DND-41 (cell line): Measurements from ENCODE around the gene DDIT3.
"Not testable (repeated sequence)": the region's sequence is repeated elsewhere in the genome, so short reads cannot be mapped to it uniquely, and the experiment has no call there.

ENCODE experiments used
- ATAC-seq: fragments of 200-7000 bp; cut with Tn5 transposase; 3 replicates; pipeline ENCODE4 v1.9.1; 2021; ENCODE audit warnings: low read depth; ENCODE audit not compliant: insufficient read depth
- DNase-seq: peaks from one replicate; pipeline ENCODE4 v3.0.0-alpha.2; 2020
- H2AFZ ChIP-seq: 2 replicates; pipeline ENCODE4 v1.6.0; 2012; ENCODE audit warnings: low read depth, low read length
- H3K27ac ChIP-seq: 2 replicates; pipeline ENCODE4 v1.5.1; 2012; ENCODE audit warnings: low read length, inconsistent platforms
- H3K27me3 ChIP-seq: fragments of 200-600 bp; sonication (generic); 2 replicates; pipeline ENCODE4 v1.6.0; 2012; ENCODE audit warnings: low read length, mild to moderate bottlenecking, inconsistent platforms; ENCODE audit not compliant: insufficient read depth, poor library complexity
- H3K36me3 ChIP-seq: 2 replicates; pipeline ENCODE4 v1.5.1; 2012; ENCODE audit warnings: low read length, inconsistent platforms; ENCODE audit not compliant: insufficient read depth
- H3K4me1 ChIP-seq: 2 replicates; pipeline ENCODE4 v1.5.1; 2012; ENCODE audit warnings: mild to moderate bottlenecking, low read length; ENCODE audit not compliant: insufficient read depth
- H3K4me2 ChIP-seq: 2 replicates; pipeline ENCODE4 v1.6.0; 2012; ENCODE audit warnings: mild to moderate bottlenecking, moderate library complexity, low read length, inconsistent platforms; ENCODE audit not compliant: insufficient read depth
- H3K4me3 ChIP-seq, 2 experiments: fragments of 200-600 bp in 1 of 2; shearing (Covaris generic) in 1 of 2; 2 replicates each; pipeline ENCODE4 v1.5.1; 2012 to 2016; ENCODE audit warnings: inconsistent platforms in 2 of 2, low read length in 2 of 2, mild to moderate bottlenecking in 2 of 2, low read depth in 1 of 2, moderate library complexity in 1 of 2
- H3K79me2 ChIP-seq: 2 replicates; pipeline ENCODE4 v1.6.0; 2012; ENCODE audit warnings: low read length, inconsistent platforms; ENCODE audit not compliant: insufficient read depth
- H3K9ac ChIP-seq: 2 replicates; pipeline ENCODE4 v1.6.0; 2012; ENCODE audit warnings: low read depth, mild to moderate bottlenecking, inconsistent platforms, low read length, moderate library complexity
- H3K9me3 ChIP-seq: 2 replicates; pipeline ENCODE4 v1.5.1; 2012; ENCODE audit warnings: low read length, moderate library complexity, mild to moderate bottlenecking, inconsistent platforms; ENCODE audit not compliant: insufficient read depth, severe bottlenecking
- H4K20me1 ChIP-seq: 2 replicates; pipeline ENCODE4 v1.6.0; 2012; ENCODE audit warnings: low read length; ENCODE audit not compliant: insufficient read depth
- CTCF ChIP-seq: IDR thresholded peaks from 2 replicates; pipeline ENCODE4 v1.5.1; 2012; ENCODE audit warnings: borderline replicate concordance, low read length, moderate library complexity, mild to moderate bottlenecking; ENCODE audit not compliant: poor library complexity, severe bottlenecking; ENCODE audit errors: extremely low read depth
- EZH2 ChIP-seq: IDR thresholded peaks from 3 replicates; pipeline ENCODE4 v1.6.1; 2012; ENCODE audit warnings: borderline replicate concordance, low read depth, mild to moderate bottlenecking, moderate library complexity, low read length, inconsistent platforms; ENCODE audit not compliant: severe bottlenecking

DDIT3 gene

GRCh38 chr12:57564178-57564740 is 43.9 kb upstream of the DDIT3 start:
- no peak overlapping the region for H3K4me3 ChIP-seq
- no peak overlapping the region for H3K9ac ChIP-seq
- H2AFZ ChIP-seq: no peak overlapping the region
- H3K27ac ChIP-seq: no peak overlapping the region
- no peak overlapping the region for H3K4me2 ChIP-seq
- H3K9me3 ChIP-seq: no peaks in the 10 kb centered on the region
- H3K79me2 ChIP-seq: no peaks in the 10 kb centered on the region
- H4K20me1 ChIP-seq: no peaks in the 10 kb centered on the region
- H3K36me3 ChIP-seq: no peaks in the 10 kb centered on the region
- no peaks in the 10 kb centered on the region for H3K4me1 ChIP-seq
- H3K27me3 ChIP-seq: peaks cover 20% of the 10 kb centered on the region
- DNase-seq (no peak), ATAC-seq (no peak)
- TF ChIP-seq CTCF (no peak), EZH2 (no peak)

GRCh38 chr12:57563358-57563757 is 43.0 kb upstream of the DDIT3 start:
- H3K4me3 ChIP-seq: no peak overlapping the region
- H3K4me2 ChIP-seq: no peak overlapping the region
- DNase-seq (no peak), ATAC-seq (no peak)
- no peak overlapping the region for H2AFZ ChIP-seq
- H3K9ac ChIP-seq: no peak overlapping the region
- H3K36me3 ChIP-seq: no peaks in the 10 kb centered on the region
- H3K4me1 ChIP-seq: no peaks in the 10 kb centered on the region
- peaks cover 20% of the 10 kb centered on the region for H3K27me3 ChIP-seq
- H3K27ac ChIP-seq: no peak overlapping the region
- no peaks in the 10 kb centered on the region for H3K9me3 ChIP-seq
- no peaks in the 10 kb centered on the region for H3K79me2 ChIP-seq
- H4K20me1 ChIP-seq: no peaks in the 10 kb centered on the region
- TF ChIP-seq CTCF: no peak
- TF ChIP-seq EZH2: no peak

GRCh38 chr12:57561117-57561516 is 40.8 kb upstream of the DDIT3 start:
- ATAC-seq, DNase-seq, H3K36me3 ChIP-seq, H3K9ac ChIP-seq, H3K4me1 ChIP-seq, H3K27ac ChIP-seq, H3K79me2 ChIP-seq, H3K4me3 ChIP-seq, H4K20me1 ChIP-seq, H3K9me3 ChIP-seq, H2AFZ ChIP-seq, H3K4me2 ChIP-seq: not testable (repeated sequence)
- H3K27me3 ChIP-seq: peaks cover 20% of the 10 kb centered on the region

GRCh38 chr12:57560516-57560915 is 40.2 kb upstream of the DDIT3 start:
- H4K20me1 ChIP-seq: no peaks in the 10 kb centered on the region
- no peak overlapping the region for H3K4me2 ChIP-seq
- no peak overlapping the region for H2AFZ ChIP-seq
- no peak overlapping the region for H3K4me3 ChIP-seq
- H3K36me3 ChIP-seq: no peaks in the 10 kb centered on the region
- no peaks in the 10 kb centered on the region for H3K79me2 ChIP-seq
- TF ChIP-seq EZH2 (no peak), CTCF (no peak)
- no peaks in the 10 kb centered on the region for H3K4me1 ChIP-seq
- ATAC-seq (no peak), DNase-seq (no peak)
- H3K27ac ChIP-seq: no peak overlapping the region
- H3K9ac ChIP-seq: no peak overlapping the region
- no peaks in the 10 kb centered on the region for H3K9me3 ChIP-seq
- H3K27me3 ChIP-seq: peaks cover 20% of the 10 kb centered on the region
